Left lung (tissue), 10 donors: Measurements from ENCODE around the gene C1orf174. TPM values are rescaled to one million over a fixed set of nuclear protein-coding genes. Genes with fewer than 3 reads are reported as not detected.

Experiments
- ATAC-seq: fragments of 200-7000 bp; cut with Tn5 transposase; one replicate; pipeline ENCODE4 v1.9.1; 2020; ENCODE audit warnings: moderate library complexity
- DNase-seq, 4 donors: peaks; one replicate each; pipeline ENCODE4 v3.0.0-alpha.2; 2013 to 2020
- H3K27ac ChIP-seq, 2 donors: fragments of 200-600 bp; sonication (generic) in 1 of 2; one replicate each; pipeline versions ENCODE4 v1.5.0 to v1.8.0; 2020 to 2021
- H3K27me3 ChIP-seq, 2 donors: fragments of 200-600 bp; sonication (generic) in 1 of 2; one replicate each; pipeline versions ENCODE4 v1.5.0 to v1.8.0; 2020 to 2021
- H3K36me3 ChIP-seq, 2 donors: fragments of 200-600 bp; sonication (generic) in 1 of 2; one replicate each; pipeline versions ENCODE4 v1.5.0 to v1.8.0; 2020 to 2021
- H3K4me1 ChIP-seq, 2 donors: fragments of 200-600 bp; one replicate each; pipeline ENCODE4 v1.8.0; 2021
- H3K4me3 ChIP-seq, 2 donors: fragments of 200-600 bp; sonication (generic) in 1 of 2; one replicate each; pipeline versions ENCODE4 v1.5.0 to v1.8.0; 2020 to 2021; ENCODE audit warnings: mild to moderate bottlenecking in 1 of 2
- H3K9me3 ChIP-seq, 2 donors: fragments of 200-600 bp; sonication (generic) in 1 of 2; one replicate each; pipeline versions ENCODE4 v1.5.0 to v1.8.0; 2020 to 2021
- intact Hi-C, 2 donors: fragments of 100-400 bp; cut with DNase I; formaldehyde crosslinking; loops; one replicate each; pipeline versions ENCODE4 v1.11.2 to v1.14.2; 2022
- polyA plus RNA-seq, 6 donors: library from polyadenylated mRNA; unstranded; fragments of 120-200 nt; gene quantifications; one replicate each; pipeline ENCODE4 v1.2.1, GENCODE V29; 2013; ENCODE audit not compliant: insufficient read length in 6 of 6
- total RNA-seq, 2 donors: library from RNA; stranded (reverse); fragmentation: NEBNext Ultra II Directional; extraction: Animal tissue kit (Norgen Biotek cat#: 25700); gene quantifications; one replicate each; pipeline ENCODE4 v1.2.1, GENCODE V29; 2021
- TF ChIP-seq, protein P1 (sequence below), 2 donors: fragments of 200-600 bp; sonication (generic) in 1 of 2; IDR thresholded peaks; one replicate each; pipeline versions ENCODE4 v1.5.0 to v1.8.0; 2021; ENCODE audit warnings: antibody characterized with exemption in 2 of 2
- donor health status: DM: no; HTN: yes; CAD: no.
- donor health status: DM: no; HTN: no; CAD: no.

Gene C1orf174
- total and polyA plus RNA-seq, 8 donors = 19.3 to 29.5 (median 24.7) TPM

- DNase-seq (peak in 3 of 4 donors; percentile 22 to 78 (median 41)), ATAC-seq (peak; percentile 18)
- Histone ChIP-seq H3K27me3 (no peaks in the 10 kb centered on the region), H3K4me1 (peaks cover 17 to 31% of the 10 kb centered on the region in 2 donors), H3K9me3 (no peaks in the 10 kb centered on the region), H3K36me3 (no peaks in the 10 kb centered on the region), H3K27ac (peak overlapping the region in 1 of 2 donors; percentile 89), H3K4me3 (peak overlapping the region; percentile 95)
- TF ChIP-seq, protein P1, sequence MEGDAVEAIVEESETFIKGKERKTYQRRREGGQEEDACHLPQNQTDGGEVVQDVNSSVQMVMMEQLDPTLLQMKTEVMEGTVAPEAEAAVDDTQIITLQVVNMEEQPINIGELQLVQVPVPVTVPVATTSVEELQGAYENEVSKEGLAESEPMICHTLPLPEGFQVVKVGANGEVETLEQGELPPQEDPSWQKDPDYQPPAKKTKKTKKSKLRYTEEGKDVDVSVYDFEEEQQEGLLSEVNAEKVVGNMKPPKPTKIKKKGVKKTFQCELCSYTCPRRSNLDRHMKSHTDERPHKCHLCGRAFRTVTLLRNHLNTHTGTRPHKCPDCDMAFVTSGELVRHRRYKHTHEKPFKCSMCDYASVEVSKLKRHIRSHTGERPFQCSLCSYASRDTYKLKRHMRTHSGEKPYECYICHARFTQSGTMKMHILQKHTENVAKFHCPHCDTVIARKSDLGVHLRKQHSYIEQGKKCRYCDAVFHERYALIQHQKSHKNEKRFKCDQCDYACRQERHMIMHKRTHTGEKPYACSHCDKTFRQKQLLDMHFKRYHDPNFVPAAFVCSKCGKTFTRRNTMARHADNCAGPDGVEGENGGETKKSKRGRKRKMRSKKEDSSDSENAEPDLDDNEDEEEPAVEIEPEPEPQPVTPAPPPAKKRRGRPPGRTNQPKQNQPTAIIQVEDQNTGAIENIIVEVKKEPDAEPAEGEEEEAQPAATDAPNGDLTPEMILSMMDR (IDR thresholded peaks at IDR 0.05) = no peak
- intact Hi-C loops = no loop called here
Observed at GRCh38 chr1:3858231-3858981, 41.7 kb downstream of the C1orf174 start.

- Histone ChIP-seq H3K27me3 (no peaks in the 10 kb centered on the region), H3K36me3 (no peaks in the 10 kb centered on the region), H3K27ac (peak overlapping the region; percentile 63 to 89), H3K4me1 (peaks cover 17 to 31% of the 10 kb centered on the region in 2 donors), H3K4me3 (peak overlapping the region; percentile 95), H3K9me3 (no peaks in the 10 kb centered on the region)
- DNase-seq (peak in 1 of 4 donors; percentile 3), ATAC-seq (peak; percentile 7)
- intact Hi-C loops = no loop called here
- TF ChIP-seq, protein P1 (IDR thresholded peaks at IDR 0.05) = no peak
Observed at GRCh38 chr1:3857791-3858129, 42.3 kb downstream of the C1orf174 start.

DNA sequence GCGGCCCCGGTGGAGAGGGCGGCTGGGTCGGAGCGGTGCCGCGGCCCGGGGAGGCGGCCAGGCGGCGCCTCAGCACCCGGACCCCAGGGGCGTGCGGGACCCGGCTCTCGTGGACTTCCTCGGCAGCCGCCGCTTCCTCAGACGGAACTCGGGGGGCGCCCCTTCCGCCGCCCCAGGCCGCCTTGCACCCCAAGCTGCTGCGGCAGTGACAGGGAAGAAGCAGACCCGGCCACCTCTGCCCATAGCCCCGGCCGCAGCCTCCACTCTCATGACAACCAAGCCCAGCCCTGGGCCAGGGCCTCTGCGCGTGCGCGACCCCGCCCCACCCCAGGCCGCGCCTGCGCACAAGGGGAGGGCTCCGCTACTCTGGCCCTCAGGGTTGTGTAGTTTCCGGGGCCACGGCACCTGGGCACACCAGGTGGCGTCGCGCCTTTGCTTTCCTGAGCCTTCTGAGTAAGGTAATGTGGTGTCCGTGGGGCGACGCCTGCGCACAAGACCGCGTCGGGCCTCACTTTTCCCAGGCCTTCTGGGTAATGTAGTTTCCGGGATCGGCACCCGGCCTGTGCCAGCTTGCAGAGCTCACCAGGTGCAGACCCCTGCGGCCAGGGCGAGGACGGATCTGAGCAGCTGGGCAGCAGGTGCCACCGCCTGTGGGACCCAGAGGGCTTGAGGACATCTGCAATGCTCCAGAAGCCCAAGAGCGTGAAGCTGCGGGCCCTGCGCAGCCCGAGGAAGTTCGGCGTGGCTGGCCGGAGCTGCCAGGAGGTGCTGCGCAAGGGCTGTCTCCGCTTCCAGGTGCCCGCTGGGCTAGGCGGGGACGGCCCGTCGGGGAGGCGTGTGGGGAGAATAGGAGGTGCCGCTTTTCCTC, 42.9 kb downstream of the C1orf174 start, which contains the start of the genes CEP104 and DFFB:
CEP104 (minus strand) TSS at position 289 of the 868 bp plus-strand sequence. CDS start 4,804 bp downstream, outside the sequence.
DFFB (plus strand) TSS at position 554 of the 868 bp plus-strand sequence; CDS start at position 682, 128 bp downstream.
- peaks cover 17 to 31% of the 10 kb centered on the region in 2 donors for H3K4me1 ChIP-seq
- no peaks in the 10 kb centered on the region for H3K27me3 ChIP-seq
- H3K27ac ChIP-seq = peak within 1 kb of the TSS; percentile 63 to 89
- TF ChIP-seq, protein P1 (IDR thresholded peaks at IDR 0.05) = no peak
- ATAC-seq (peak; percentile 95), DNase-seq (peak; percentile 90 to 97 (median 94))
- peaks cover 0 to under 1% of the 10 kb centered on the region in 2 donors for H3K36me3 ChIP-seq
- peak within 1 kb of the TSS; percentile 95 for H3K4me3 ChIP-seq
- intact Hi-C loops = no loop called here
- H3K9me3 ChIP-seq = no peaks in the 10 kb centered on the region

GRCh38 chr1:3852711-3853485, 47.2 kb downstream of the C1orf174 start:
- Histone ChIP-seq H3K36me3 (peaks cover 0 to 41% of the 10 kb centered on the region in 2 donors), H3K4me3 (no peak overlapping the region), H3K27me3 (no peaks in the 10 kb centered on the region), H3K27ac (no peak overlapping the region), H3K4me1 (peaks cover 10 to 18% of the 10 kb centered on the region in 2 donors), H3K9me3 (no peaks in the 10 kb centered on the region)
- DNase-seq (no peak), ATAC-seq (no peak)
- intact Hi-C loops = no loop called here
- TF ChIP-seq, protein P1 (IDR thresholded peaks at IDR 0.05) = no peak
